Thoracic aorta endothelial cell (primary cell): ENCODE results near the gene CGRRF1. TPM values are rescaled to one million over a fixed set of nuclear protein-coding genes. Genes with fewer than 3 reads are reported as not detected.

Source experiments
- total RNA-seq: library from RNA; depleted of rRNA; stranded (reverse); fragments of >200 nt; gene quantifications from 2 replicates; pipeline ENCODE4 v1.2.3, GENCODE V29; 2012

Gene CGRRF1, protein sequence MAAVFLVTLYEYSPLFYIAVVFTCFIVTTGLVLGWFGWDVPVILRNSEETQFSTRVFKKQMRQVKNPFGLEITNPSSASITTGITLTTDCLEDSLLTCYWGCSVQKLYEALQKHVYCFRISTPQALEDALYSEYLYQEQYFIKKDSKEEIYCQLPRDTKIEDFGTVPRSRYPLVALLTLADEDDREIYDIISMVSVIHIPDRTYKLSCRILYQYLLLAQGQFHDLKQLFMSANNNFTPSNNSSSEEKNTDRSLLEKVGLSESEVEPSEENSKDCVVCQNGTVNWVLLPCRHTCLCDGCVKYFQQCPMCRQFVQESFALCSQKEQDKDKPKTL
- total RNA-seq: 13.8 and 16.7 TPM in 2 replicates

DNA sequence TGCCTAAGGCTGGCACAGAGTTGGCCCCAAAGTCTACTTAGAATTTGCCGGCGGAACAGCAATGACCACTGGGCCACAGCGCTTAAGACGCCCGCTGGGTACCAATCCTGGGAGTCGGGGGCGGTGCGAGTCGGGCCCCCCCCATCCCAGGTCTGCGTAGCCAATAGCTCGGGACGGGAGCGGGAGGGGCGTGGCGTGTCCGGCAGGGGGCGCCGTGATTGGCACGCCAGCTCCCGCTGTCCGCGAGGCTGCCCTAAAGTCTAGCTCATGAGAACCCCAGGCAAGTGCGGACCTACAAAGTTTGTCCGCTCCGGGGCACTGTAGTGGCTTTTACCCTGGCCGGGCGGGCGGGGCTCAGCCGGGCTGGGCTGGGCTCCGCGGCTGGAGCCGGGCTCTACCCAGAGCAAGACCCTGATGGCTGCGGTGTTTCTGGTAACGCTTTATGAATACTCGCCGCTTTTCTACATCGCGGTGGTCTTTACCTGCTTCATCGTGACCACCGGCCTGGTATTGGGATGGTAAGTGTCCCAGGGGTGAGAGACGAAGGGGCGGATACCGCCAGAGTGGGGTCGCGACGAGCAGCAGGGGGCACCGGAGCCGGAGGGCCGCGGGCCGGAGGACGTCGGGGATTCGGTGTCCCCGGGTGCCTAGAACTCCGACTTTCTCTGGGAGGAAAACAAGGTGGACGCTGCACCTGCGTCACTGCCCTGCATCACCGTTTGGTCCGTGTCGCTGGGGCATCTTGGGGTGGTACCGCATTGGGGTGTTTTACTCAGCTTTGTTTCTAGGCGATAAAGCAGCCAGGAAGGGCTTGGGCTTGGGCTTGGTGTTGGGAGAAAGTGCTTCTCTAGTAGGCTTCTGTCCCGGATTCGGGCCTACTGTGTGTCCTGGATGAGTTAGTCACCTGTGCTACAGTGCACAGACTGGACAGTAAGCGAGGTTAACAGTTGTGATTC lies at the start of gene CGRRF1:
Gene CGRRF1, plus strand, starts transcription at position 361 of the 956 bp plus-strand sequence. Its CDS starts 54 bp downstream, at position 415.

DNA sequence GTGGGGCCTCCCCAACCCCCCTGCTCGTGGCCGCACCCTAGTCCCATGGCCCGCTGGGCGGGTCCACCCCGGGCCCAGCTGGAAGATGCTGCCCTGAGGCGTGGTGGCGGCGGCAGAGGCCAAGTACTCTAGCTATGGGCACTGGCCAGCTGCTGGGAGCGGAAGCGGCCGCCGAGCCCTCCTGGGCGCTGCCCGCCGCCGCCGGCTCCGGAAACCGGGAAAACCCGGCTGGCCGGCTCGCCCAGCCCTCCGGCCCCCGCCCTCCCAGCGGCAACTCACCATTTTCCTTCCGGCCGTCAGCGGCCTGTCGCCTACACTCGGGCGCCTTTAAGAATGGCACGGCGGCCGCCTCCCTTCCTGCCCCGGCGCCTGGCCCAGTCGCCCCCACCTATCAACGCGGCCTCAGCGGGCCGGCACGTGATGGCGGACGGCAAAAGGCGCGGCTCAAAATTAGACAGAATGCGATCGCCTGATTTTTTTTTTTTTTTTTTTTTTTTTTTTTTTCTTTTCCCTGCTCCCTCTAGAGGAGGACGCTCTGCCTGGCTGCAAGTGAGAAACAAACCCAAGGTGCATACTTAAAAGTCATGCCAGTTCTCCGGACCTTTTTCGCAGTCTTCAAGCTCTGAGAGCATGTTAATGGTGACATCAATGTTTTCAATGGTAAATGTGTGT lies 20.9 kb upstream of the CGRRF1 start, which contains the start of gene GMFB:
Gene GMFB, minus strand, starts transcription at position 335 of the 672 bp plus-strand sequence. Its CDS starts 53 bp downstream, at position 282.

DNA sequence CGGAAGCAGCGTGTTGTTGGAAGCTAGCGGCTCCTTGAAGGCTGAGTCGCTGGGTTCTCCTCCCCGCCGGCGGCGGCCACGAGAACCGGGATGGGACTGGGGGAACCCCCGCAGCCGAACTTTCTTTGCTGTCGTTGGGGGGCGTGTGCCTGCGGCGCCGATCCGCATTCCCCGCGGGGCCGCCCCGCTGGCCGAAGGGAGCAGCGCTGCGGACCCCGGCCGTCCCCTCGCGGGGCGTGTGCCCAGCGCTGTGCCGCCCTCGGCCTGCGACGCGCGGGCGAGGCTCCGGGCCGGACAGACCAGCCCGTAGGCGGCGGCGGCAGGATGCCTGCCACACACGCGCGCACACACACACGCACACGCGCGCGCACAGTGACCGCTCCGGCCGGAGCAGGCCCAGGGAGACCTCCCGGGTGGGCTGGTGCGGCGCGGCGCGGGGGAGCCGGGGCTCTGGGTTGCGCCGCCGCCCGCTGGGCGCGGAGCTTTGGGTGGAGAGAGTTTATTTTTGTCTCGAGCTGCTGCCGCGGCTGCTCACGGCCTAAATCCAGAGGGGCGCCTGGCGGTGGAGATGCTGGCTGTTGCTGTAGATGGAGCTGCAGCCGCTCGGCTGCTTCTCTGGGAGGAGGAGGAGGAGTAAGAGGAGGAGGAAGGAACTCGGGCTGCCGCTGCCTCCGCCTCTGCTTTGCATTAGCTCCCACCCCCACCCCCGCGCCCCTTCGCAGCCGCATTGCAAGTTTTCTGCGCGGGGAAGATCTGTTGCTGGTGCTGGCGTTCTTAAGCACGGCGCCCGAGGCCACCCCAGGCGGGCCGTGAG lies 56.9 kb downstream of the CGRRF1 start, which contains the start of gene SAMD4A:
Gene SAMD4A, plus strand, starts transcription at position 719 of the 814 bp plus-strand sequence. CDS start 789 bp downstream, outside the sequence.

Other genes starting within 250 kb of the CGRRF1 start
- gene CDKN3, start 112.9 kb upstream of the CGRRF1 start, total RNA-seq: 72.3 and 80.6 TPM in 2 replicates
- 119 and 221 TPM in 2 replicates for gene CNIH1, start 68.5 kb upstream of the CGRRF1 start, total RNA-seq
- gene GMFB, start 20.9 kb upstream of the CGRRF1 start, total RNA-seq: 99.8 and 121 TPM in 2 replicates
- gene SAMD4A, start 57.2 kb downstream of the CGRRF1 start, total RNA-seq: 44.6 and 46.5 TPM in 2 replicates